HG03045 (cell line): ENCODE measurements around the gene PRKCSH.
"Not testable (repeated sequence)": the region's sequence is repeated elsewhere in the genome, so short reads cannot be mapped to it uniquely, and the experiment has no call there.

Source experiments
- ATAC-seq: cut with Tn5 transposase; IDR thresholded peaks from one replicate; pipeline ENCODE4 v1.9.1; 2021; ENCODE audit warnings: mild to moderate bottlenecking, moderate library complexity; ENCODE audit not compliant: unreplicated experiment

The PRKCSH gene

GRCh38 chr19:11448410-11448809 is 13.0 kb downstream of the PRKCSH start:
- ATAC-seq: no peak

GRCh38 chr19:11448923-11449554 is 13.6 kb downstream of the PRKCSH start:
- no peak for ATAC-seq

GRCh38 chr19:11450570-11451326 is 15.3 kb downstream of the PRKCSH start:
- ATAC-seq: no peak

- no peak for ATAC-seq
Measured at GRCh38 chr19:11451327-11451870, 16.0 kb downstream of the PRKCSH start.

- no peak for ATAC-seq
Measured at GRCh38 chr19:11451871-11452619, 16.6 kb downstream of the PRKCSH start.

GRCh38 chr19:11452620-11453310 is 17.3 kb downstream of the PRKCSH start:
- no peak for ATAC-seq

- ATAC-seq: no peak
Measured at GRCh38 chr19:11453468-11454341, 18.3 kb downstream of the PRKCSH start.

GRCh38 chr19:11455233-11455554 is 19.8 kb downstream of the PRKCSH start:
- not testable (repeated sequence) for ATAC-seq

GRCh38 chr19:11456659-11457058 is 21.2 kb downstream of the PRKCSH start:
- no peak for ATAC-seq

- ATAC-seq: no peak
Measured at GRCh38 chr19:11457115-11457514, 21.7 kb downstream of the PRKCSH start.

- no peak for ATAC-seq
Measured at GRCh38 chr19:11457831-11458230, 22.4 kb downstream of the PRKCSH start.

- no peak for ATAC-seq
Measured at GRCh38 chr19:11458236-11458900, 22.9 kb downstream of the PRKCSH start.

- ATAC-seq: not testable (repeated sequence)
Measured at GRCh38 chr19:11458912-11459311, 23.5 kb downstream of the PRKCSH start.

GRCh38 chr19:11460207-11460606 is 24.8 kb downstream of the PRKCSH start:
- no peak for ATAC-seq

GRCh38 chr19:11461453-11461852 is 26.0 kb downstream of the PRKCSH start:
- ATAC-seq: no peak

GRCh38 chr19:11463391-11463790 is 28.0 kb downstream of the PRKCSH start:
- no peak for ATAC-seq

GRCh38 chr19:11464333-11465265 is 29.2 kb downstream of the PRKCSH start:
- ATAC-seq: no peak

- no peak for ATAC-seq
Measured at GRCh38 chr19:11465600-11465999, 30.2 kb downstream of the PRKCSH start.
